Measurements from ENCODE around the gene PTOV1. TPM values are rescaled to one million over a fixed set of nuclear protein-coding genes. Genes with fewer than 3 reads are reported as not detected.

PTOV1 gene
- total RNA-seq, 1 donor from 2014 or later: 63.7 TPM

GRCh38 chr19:49906879-49907564, 56.1 kb downstream of the PTOV1 start:
- H3K9me3 ChIP-seq (ENCODE audit: control insufficient read depth in 3 of 3, low read length in 3 of 3): no peaks in the 10 kb centered on the region
- peaks cover 21 to 30% (median 22%) of the 10 kb centered on the region in 3 donors for H3K36me3 ChIP-seq (ENCODE audit: control insufficient read depth in 3 of 3, insufficient read depth in 3 of 3, low read length in 3 of 3)
- no peaks in the 10 kb centered on the region for H3K27me3 ChIP-seq (ENCODE audit: control insufficient read depth in 3 of 3, insufficient read depth in 3 of 3, low read length in 3 of 3)
- H3K9ac ChIP-seq (ENCODE audit: low read depth in 1 of 3, low read length in 3 of 3): peak overlapping the region in 1 of 3 donors; percentile 45
- H3K27ac ChIP-seq (ENCODE audit: low read depth, low read length): no peak overlapping the region
- peaks cover 5 to 8% (median 6%) of the 10 kb centered on the region in 3 donors for H3K4me1 ChIP-seq (ENCODE audit: control insufficient read depth in 3 of 3, insufficient read depth in 3 of 3, low read length in 3 of 3)
- no peak overlapping the region for H3K4me3 ChIP-seq (ENCODE audit: low read length in 3 of 3)

- Histone ChIP-seq H3K4me3 (ENCODE audit: low read length in 3 of 3) (no peak overlapping the region), H3K36me3 (ENCODE audit: control insufficient read depth in 3 of 3, insufficient read depth in 3 of 3, low read length in 3 of 3) (peaks cover 21 to 30% (median 23%) of the 10 kb centered on the region in 3 donors), H3K4me1 (ENCODE audit: control insufficient read depth in 3 of 3, insufficient read depth in 3 of 3, low read length in 3 of 3) (peaks cover 5 to 8% (median 6%) of the 10 kb centered on the region in 3 donors), H3K9me3 (ENCODE audit: control insufficient read depth in 3 of 3, low read length in 3 of 3) (no peaks in the 10 kb centered on the region), H3K27ac (ENCODE audit: low read depth, low read length) (no peak overlapping the region), H3K9ac (ENCODE audit: low read depth in 1 of 3, low read length in 3 of 3) (no peak overlapping the region), H3K27me3 (ENCODE audit: control insufficient read depth in 3 of 3, insufficient read depth in 3 of 3, low read length in 3 of 3) (no peaks in the 10 kb centered on the region)
Observed at GRCh38 chr19:49907745-49908446, 56.9 kb downstream of the PTOV1 start.

DNA sequence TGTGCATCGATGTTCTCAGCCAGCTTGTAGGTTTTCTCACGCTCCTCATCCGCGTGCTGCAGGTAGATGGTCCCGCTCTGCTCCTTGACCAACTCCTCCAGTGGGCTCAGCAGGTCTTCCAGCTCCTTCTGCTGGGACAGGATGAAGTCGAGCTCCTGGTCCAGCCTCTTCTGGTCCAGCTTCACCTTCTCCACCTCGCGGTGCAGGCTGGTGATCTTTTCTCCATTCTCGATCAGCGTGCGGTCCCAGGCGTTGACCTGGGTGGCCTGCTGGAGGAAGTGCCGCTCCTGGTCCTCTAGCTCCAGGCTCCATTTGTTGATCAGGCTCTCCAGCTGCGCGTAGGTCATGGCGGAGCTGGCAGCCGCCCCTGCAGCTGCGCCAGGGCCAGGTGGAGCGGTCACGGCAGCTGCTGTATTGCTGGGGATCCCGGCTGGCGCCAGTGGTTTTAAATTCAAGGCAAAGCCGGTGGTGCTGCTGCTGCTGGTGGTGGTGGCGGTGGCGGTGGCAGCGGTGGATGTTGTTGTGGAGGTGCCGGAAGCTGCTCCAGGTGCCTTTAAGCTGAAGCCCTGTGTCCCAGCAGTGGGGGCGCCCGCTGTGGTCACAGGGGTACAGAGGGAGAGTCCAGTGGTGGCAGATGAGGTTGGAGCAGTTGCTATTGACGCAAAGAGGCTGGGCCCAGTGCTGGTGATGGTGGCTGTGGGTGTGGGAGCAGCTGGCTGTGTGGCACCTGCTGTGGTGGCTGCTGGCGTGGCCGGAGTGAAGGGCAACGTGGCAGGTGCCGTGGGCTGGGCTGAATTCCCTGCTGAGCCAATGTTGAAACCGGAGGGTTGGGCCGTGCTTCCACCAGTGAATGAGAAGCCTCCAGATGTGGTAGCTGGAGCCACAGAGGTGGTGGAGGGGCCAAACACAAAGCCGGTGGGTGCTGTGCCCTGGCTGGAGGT, 57.8 kb downstream of the PTOV1 start:
- no peaks in the 10 kb centered on the region for H3K9me3 ChIP-seq (ENCODE audit: control insufficient read depth in 3 of 3, low read length in 3 of 3)
- no peaks in the 10 kb centered on the region for H3K27me3 ChIP-seq (ENCODE audit: control insufficient read depth in 3 of 3, insufficient read depth in 3 of 3, low read length in 3 of 3)
- H3K36me3 ChIP-seq (ENCODE audit: control insufficient read depth in 3 of 3, insufficient read depth in 3 of 3, low read length in 3 of 3): peaks cover 21 to 35% (median 27%) of the 10 kb centered on the region in 3 donors
- no peak overlapping the region for H3K27ac ChIP-seq (ENCODE audit: low read depth, low read length)
- H3K4me1 ChIP-seq (ENCODE audit: control insufficient read depth in 3 of 3, insufficient read depth in 3 of 3, low read length in 3 of 3): peaks cover 5 to 8% (median 6%) of the 10 kb centered on the region in 3 donors
- H3K4me3 ChIP-seq (ENCODE audit: low read length in 3 of 3): no peak overlapping the region
- H3K9ac ChIP-seq (ENCODE audit: low read depth in 1 of 3, low read length in 3 of 3): no peak overlapping the region

DNA sequence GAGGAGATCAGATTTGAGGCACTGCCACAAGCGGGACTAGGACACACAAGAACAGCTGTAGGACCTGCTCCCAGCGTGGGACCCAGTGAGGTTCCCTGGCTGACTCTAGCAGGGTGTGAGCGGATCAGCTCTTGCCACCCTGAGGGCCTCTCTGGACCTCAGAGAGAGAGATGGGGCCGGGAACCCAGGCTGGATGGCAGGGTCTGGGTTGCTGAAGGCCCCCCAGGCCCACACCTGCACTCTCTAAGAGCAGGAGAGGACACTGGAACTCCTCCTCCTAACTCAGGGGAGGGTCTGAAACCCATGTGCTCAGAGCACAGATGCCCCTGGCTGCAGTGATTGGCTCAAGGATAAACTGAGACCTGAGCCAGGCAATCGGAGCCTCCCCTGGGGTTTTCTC, 59.2 kb downstream of the PTOV1 start:
- H3K27me3 ChIP-seq (ENCODE audit: control insufficient read depth in 3 of 3, insufficient read depth in 3 of 3, low read length in 3 of 3): no peaks in the 10 kb centered on the region
- no peak overlapping the region for H3K9ac ChIP-seq (ENCODE audit: low read depth in 1 of 3, low read length in 3 of 3)
- peaks cover 26 to 41% (median 31%) of the 10 kb centered on the region in 3 donors for H3K36me3 ChIP-seq (ENCODE audit: control insufficient read depth in 3 of 3, insufficient read depth in 3 of 3, low read length in 3 of 3)
- no peak overlapping the region for H3K4me3 ChIP-seq (ENCODE audit: low read length in 3 of 3)
- H3K9me3 ChIP-seq (ENCODE audit: control insufficient read depth in 3 of 3, low read length in 3 of 3): no peaks in the 10 kb centered on the region
- peaks cover 5 to 8% (median 6%) of the 10 kb centered on the region in 3 donors for H3K4me1 ChIP-seq (ENCODE audit: control insufficient read depth in 3 of 3, insufficient read depth in 3 of 3, low read length in 3 of 3)
- H3K27ac ChIP-seq (ENCODE audit: low read depth, low read length): no peak overlapping the region

Small RNA genes lying within 50 kb of the gene (small RNA-seq; reads per million reads assigned to genes)
- gene MIR4749: not detected

Other genes starting within 250 kb of the PTOV1 start
- 4.2 TPM for gene RRAS, start 211.0 kb upstream of the PTOV1 start, total RNA-seq
- 8.4 TPM for gene SCAF1, start 208.9 kb upstream of the PTOV1 start, total RNA-seq
- gene IRF3, start 185.3 kb upstream of the PTOV1 start, total RNA-seq: 31.3 TPM
- gene BCL2L12, start 185.2 kb upstream of the PTOV1 start, total RNA-seq: 4.7 TPM
- gene PRMT1, start 173.9 kb upstream of the PTOV1 start, total RNA-seq: 362 TPM
- gene ADM5, start 161.6 kb upstream of the PTOV1 start, total RNA-seq: 1.0 TPM
- 4.7 TPM for gene CPT1C, start 160.0 kb upstream of the PTOV1 start, total RNA-seq
- gene TSKS, start 87.9 kb upstream of the PTOV1 start, total RNA-seq: under 0.01 TPM
- gene AP2A1, start 84.2 kb upstream of the PTOV1 start, total RNA-seq: 32.9 TPM
- 12.5 TPM for gene FUZ, start 37.9 kb upstream of the PTOV1 start, total RNA-seq
- gene MED25, start 32.9 kb upstream of the PTOV1 start, total RNA-seq: 11.0 TPM
- gene PNKP, start 16.4 kb downstream of the PTOV1 start, total RNA-seq: 17.2 TPM
- gene AKT1S1, start 26.2 kb downstream of the PTOV1 start, total RNA-seq: 3.1 TPM
- gene TBC1D17, start 26.5 kb downstream of the PTOV1 start, total RNA-seq: 7.3 TPM
- gene IL4I1, start 45.7 kb downstream of the PTOV1 start, total RNA-seq: 0.52 TPM
- 2.1 TPM for gene ATF5, start 78.0 kb downstream of the PTOV1 start, total RNA-seq
- gene NUP62, start 78.3 kb downstream of the PTOV1 start, total RNA-seq: 16.2 TPM
- gene SIGLEC11, start 110.0 kb downstream of the PTOV1 start, total RNA-seq: 1.6 TPM
- 8.9 TPM for gene VRK3, start 174.2 kb downstream of the PTOV1 start, total RNA-seq
- gene ZNF473, start 174.8 kb downstream of the PTOV1 start, total RNA-seq: 4.7 TPM

Data from skeletal muscle tissue (tissue), 5 donors.